ENCODE data around the gene APOA5. TPM values are rescaled to one million over a fixed set of nuclear protein-coding genes. Genes with fewer than 3 reads are reported as not detected.
A peak's percentile ranks its signal among the peaks of the same experiment; 100 is the strongest.

The APOA5 gene
- total and polyA plus RNA-seq, 2 of the 13 experiments (the other 11 are each of a cell fraction or from before 2014, with no cell fraction given), result 44.0 to 49.1 TPM

- TF ChIP-seq THYN1 (CRISPR knock-in tag; IDR thresholded peaks at IDR 0.05; ENCODE audit: borderline replicate concordance, low read depth), result no peak
- TF ChIP-seq KDM5B (CRISPR knock-in tag; IDR thresholded peaks at IDR 0.05; ENCODE audit: borderline replicate concordance), result no peak; the same call in 1 of the 2 replicates
- TF ChIP-seq TCF12 (IDR thresholded peaks at IDR 0.05), result no peak
- TF ChIP-seq TCF12 (CRISPR knock-in tag; IDR thresholded peaks at IDR 0.05), result peak; percentile 87; the same call in 1 of the 2 replicates
- TF ChIP-seq NAIF1 (CRISPR knock-in tag; IDR thresholded peaks at IDR 0.05; ENCODE audit: borderline replicate concordance), result 0 out of 2 replicates have a peak, but pooled peaks have one; percentile 20
- peak; percentile 24; the same call in 1 of the 2 replicates for TF ChIP-seq ZNF143 (CRISPR knock-in tag; IDR thresholded peaks at IDR 0.05)
- TF ChIP-seq ZNF713 (CRISPR knock-in tag; IDR thresholded peaks at IDR 0.05), result no peak
- no peak for TF ChIP-seq ZNF619 (CRISPR knock-in tag; IDR thresholded peaks at IDR 0.05)
- peak; percentile 69 for TF ChIP-seq BRF2 (CRISPR knock-in tag; IDR thresholded peaks at IDR 0.05)
- TF ChIP-seq ZNF326 (CRISPR knock-in tag; IDR thresholded peaks at IDR 0.05; ENCODE audit: borderline replicate concordance), result no peak
- TF ChIP-seq ZNF746 (CRISPR knock-in tag; IDR thresholded peaks at IDR 0.05), result peak; percentile 76; the same call in 1 of the 2 replicates
- TF ChIP-seq ZNF205 (CRISPR knock-in tag; IDR thresholded peaks at IDR 0.05), result peak; percentile 75
- no peak; the same call in 1 of the 2 replicates for TF ChIP-seq ZBTB42 (CRISPR knock-in tag; IDR thresholded peaks at IDR 0.05)
- peak; percentile 99 for TF ChIP-seq ASH2L (IDR thresholded peaks at IDR 0.05; ENCODE audit: insufficient read length, low read depth, low read length)
- peak in 1 of 2 experiments; percentile 59; a peak in 1 of 4 replicates for TF ChIP-seq KLF16 (CRISPR knock-in tag; IDR thresholded peaks at IDR 0.05)
- TF ChIP-seq SSRP1 (CRISPR knock-in tag; IDR thresholded peaks at IDR 0.05), result 0 out of 2 replicates have a peak, but pooled peaks have one; percentile 72
- TF ChIP-seq SALL1 (CRISPR knock-in tag; IDR thresholded peaks at IDR 0.05), result peak; percentile 90
- TF ChIP-seq MAF1 (CRISPR knock-in tag; IDR thresholded peaks at IDR 0.05; ENCODE audit: borderline replicate concordance), result no peak
- no peak; the same call in 1 of the 2 replicates for TF ChIP-seq GABPB1 (CRISPR knock-in tag; IDR thresholded peaks at IDR 0.05)
- no peak for TF ChIP-seq ZNF34 (CRISPR knock-in tag; IDR thresholded peaks at IDR 0.05; ENCODE audit: borderline replicate concordance)
- TF ChIP-seq ZNF460 (CRISPR knock-in tag; IDR thresholded peaks at IDR 0.05; ENCODE audit: borderline replicate concordance), result no peak
- no peak for TF ChIP-seq ZFP36 (IDR thresholded peaks at IDR 0.05; ENCODE audit: borderline replicate concordance, low read depth, low read length, partially characterized antibody)
- no peak; the same call in 1 of the 2 replicates for TF ChIP-seq JDP2 (CRISPR knock-in tag; IDR thresholded peaks at IDR 0.05; ENCODE audit: borderline replicate concordance)
- no peak for TF ChIP-seq ZSCAN12 (CRISPR knock-in tag; IDR thresholded peaks at IDR 0.05)
Observed at GRCh38 chr11:116808262-116809175, 16.8 kb upstream of the APOA5 start (continued).

Measured in HepG2 (cell line).